ENCODE measurements around the gene BEND5. TPM values are rescaled to one million over a fixed set of nuclear protein-coding genes. Genes with fewer than 3 reads are reported as not detected.
A peak's percentile ranks its signal among the peaks of the same experiment; 100 is the strongest.

BEND5 gene
- total RNA-seq, 1 donor from 2014 or later = not detected

DNA sequence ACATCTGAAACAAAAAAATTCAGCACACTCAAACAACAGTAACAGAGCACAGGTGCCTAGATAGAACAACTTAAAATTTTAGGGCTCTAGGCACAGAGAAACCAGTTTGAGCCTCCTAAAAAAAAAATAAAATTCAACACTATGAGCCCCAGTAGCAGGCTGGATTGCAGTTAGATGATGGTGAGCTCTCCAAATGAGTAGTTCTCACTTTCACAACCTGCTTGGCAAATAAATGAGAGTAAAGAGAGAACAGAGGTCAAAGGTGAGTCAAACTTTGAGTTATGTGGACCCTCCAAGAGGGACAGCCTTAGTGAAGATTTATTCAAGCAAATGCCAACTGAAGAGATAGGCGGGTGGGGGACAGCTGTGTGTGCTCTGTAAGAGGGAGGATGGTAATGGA, 3.6 kb downstream of the BEND5 start:
- Histone ChIP-seq H3K36me3 (ENCODE audit: control insufficient read depth, insufficient read depth, low read length) (no peaks in the 10 kb centered on the region), H3K4me3 (ENCODE audit: low read depth, low read length) (no peak overlapping the region), H3K27me3 (ENCODE audit: control insufficient read depth, insufficient read depth, low read length) (peaks cover 10% of the 10 kb centered on the region)
- no peak for TF ChIP-seq CTCF (IDR thresholded peaks at IDR 0.05; ENCODE audit: insufficient read depth, low read length, severe bottlenecking)
- FAIRE-seq (no peak), DNase-seq (ENCODE audit: low read depth) (no peak)

- no peak for TF ChIP-seq CTCF (IDR thresholded peaks at IDR 0.05; ENCODE audit: insufficient read depth, low read length, severe bottlenecking)
- FAIRE-seq (no peak), DNase-seq (ENCODE audit: low read depth) (no peak)
- peaks cover 10% of the 10 kb centered on the region for H3K27me3 ChIP-seq (ENCODE audit: control insufficient read depth, insufficient read depth, low read length)
- H3K4me3 ChIP-seq (ENCODE audit: low read depth, low read length) = no peak overlapping the region
- no peaks in the 10 kb centered on the region for H3K36me3 ChIP-seq (ENCODE audit: control insufficient read depth, insufficient read depth, low read length)
Measured at GRCh38 chr1:48772211-48772610, 4.5 kb downstream of the BEND5 start.

DNA sequence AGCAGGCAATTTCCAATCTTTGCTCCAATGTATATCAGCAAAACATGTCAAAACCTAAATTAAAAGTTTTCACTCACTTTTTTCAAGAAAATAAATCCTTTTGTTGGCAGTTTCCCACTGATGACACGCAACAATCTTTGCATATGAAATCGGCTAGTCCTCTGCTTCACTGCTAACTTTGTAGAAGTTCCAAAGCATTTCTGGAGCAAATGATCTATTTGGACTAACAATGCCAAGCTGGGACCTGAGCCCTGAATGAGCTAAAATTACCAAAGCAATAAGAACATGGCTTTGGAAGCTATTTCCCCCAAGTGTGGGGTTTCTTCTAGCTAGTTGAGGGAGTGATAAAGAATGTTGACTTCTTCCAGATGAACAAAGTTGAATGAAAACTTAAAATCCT, 5.1 kb downstream of the BEND5 start:
- FAIRE-seq (no peak), DNase-seq (ENCODE audit: low read depth) (no peak)
- no peak overlapping the region for H3K4me3 ChIP-seq (ENCODE audit: low read depth, low read length)
- peaks cover 10% of the 10 kb centered on the region for H3K27me3 ChIP-seq (ENCODE audit: control insufficient read depth, insufficient read depth, low read length)
- H3K36me3 ChIP-seq (ENCODE audit: control insufficient read depth, insufficient read depth, low read length) = no peaks in the 10 kb centered on the region
- TF ChIP-seq CTCF (IDR thresholded peaks at IDR 0.05; ENCODE audit: insufficient read depth, low read length, severe bottlenecking) = no peak

- no peaks in the 10 kb centered on the region for H3K36me3 ChIP-seq (ENCODE audit: control insufficient read depth, insufficient read depth, low read length)
- no peak for FAIRE-seq
- H3K4me3 ChIP-seq (ENCODE audit: low read depth, low read length) = no peak overlapping the region
- peaks cover 2% of the 10 kb centered on the region for H3K27me3 ChIP-seq (ENCODE audit: control insufficient read depth, insufficient read depth, low read length)
- no peak for TF ChIP-seq CTCF (IDR thresholded peaks at IDR 0.05; ENCODE audit: insufficient read depth, low read length, severe bottlenecking)
- no peak for DNase-seq (ENCODE audit: low read depth)
Measured at GRCh38 chr1:48767975-48768510, 8.6 kb downstream of the BEND5 start.

DNA sequence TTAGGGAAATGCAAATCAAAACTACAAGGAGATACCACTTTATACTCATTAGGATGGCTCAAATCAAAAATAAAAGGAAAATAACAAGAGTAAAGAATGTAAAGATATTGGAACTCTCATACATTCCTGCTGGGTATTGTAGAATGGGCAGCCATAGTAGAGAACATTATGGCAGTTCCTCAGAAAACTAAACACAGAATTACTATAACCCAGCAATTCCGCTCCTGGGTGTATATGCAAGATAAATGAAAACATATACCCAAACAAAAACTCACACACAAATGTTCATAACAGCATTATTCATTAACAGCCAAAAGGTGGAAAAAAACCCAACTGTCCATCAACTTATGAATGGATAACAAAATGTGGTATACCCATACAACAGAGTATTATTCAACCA, 11.4 kb downstream of the BEND5 start:
- H3K4me3 ChIP-seq (ENCODE audit: low read depth, low read length) = no peak overlapping the region
- DNase-seq (ENCODE audit: low read depth) = no peak
- no peak for TF ChIP-seq CTCF (IDR thresholded peaks at IDR 0.05; ENCODE audit: insufficient read depth, low read length, severe bottlenecking)
- H3K36me3 ChIP-seq (ENCODE audit: control insufficient read depth, insufficient read depth, low read length) = no peaks in the 10 kb centered on the region
- peaks cover 2% of the 10 kb centered on the region for H3K27me3 ChIP-seq (ENCODE audit: control insufficient read depth, insufficient read depth, low read length)
- FAIRE-seq = no peak

- peak; percentile 30 for DNase-seq (ENCODE audit: low read depth)
- H3K27me3 ChIP-seq (ENCODE audit: control insufficient read depth, insufficient read depth, low read length) = no peaks in the 10 kb centered on the region
- no peak for TF ChIP-seq CTCF (IDR thresholded peaks at IDR 0.05; ENCODE audit: insufficient read depth, low read length, severe bottlenecking)
- no peak overlapping the region for H3K4me3 ChIP-seq (ENCODE audit: low read depth, low read length)
- FAIRE-seq = no peak
- no peaks in the 10 kb centered on the region for H3K36me3 ChIP-seq (ENCODE audit: control insufficient read depth, insufficient read depth, low read length)
Measured at GRCh38 chr1:48761986-48762385, 14.7 kb downstream of the BEND5 start.
